Mucosa of descending colon (tissue), 3 donors: ENCODE data around the gene MOGAT1. TPM values are rescaled to one million over a fixed set of nuclear protein-coding genes. Genes with fewer than 3 reads are reported as not detected.
A peak's percentile ranks its signal among the peaks of the same experiment; 100 is the strongest.

Experiments
- ATAC-seq: fragments of 200-7000 bp; cut with Tn5 transposase; one replicate; pipeline ENCODE4 v1.9.1; 2020; ENCODE audit warnings: mild to moderate bottlenecking, moderate library complexity
- DNase-seq, 3 donors: peaks; one replicate each; pipeline ENCODE4 v3.0.0-alpha.2; 2020
- H3K36me3 ChIP-seq: fragments of 200-600 bp; one replicate; pipeline ENCODE4 v1.8.0; 2021; ENCODE audit warnings: low read depth, mild to moderate bottlenecking
- H3K4me1 ChIP-seq: fragments of 200-600 bp; one replicate; pipeline ENCODE4 v1.8.0; 2021; ENCODE audit warnings: low read depth, mild to moderate bottlenecking
- H3K4me3 ChIP-seq: fragments of 200-600 bp; one replicate; pipeline ENCODE4 v1.8.0; 2021; ENCODE audit warnings: mild to moderate bottlenecking
- H3K9me3 ChIP-seq: fragments of 200-600 bp; one replicate; pipeline ENCODE4 v1.8.0; 2021; ENCODE audit warnings: mild to moderate bottlenecking
- intact Hi-C, 2 donors: fragments of 100-400 bp; cut with DNase I in 1 of 2; cut with micrococcal nuclease in 1 of 2; formaldehyde crosslinking; loops; one replicate each; pipeline versions ENCODE4 v1.11.0 to v1.11.1; 2022; cut with DNase I, micrococcal nuclease
- total RNA-seq, 3 donors: library from RNA; stranded (reverse); fragmentation: NEBNext Ultra II Directional in 2 of 3; extraction: Animal tissue kit (Norgen Biotek cat#: 25700) in 2 of 3; gene quantifications; one replicate each; pipeline versions ENCODE4 v1.2.1 to v1.2.4, GENCODE V29; 2021 to 2023
- TF ChIP-seq, protein P1 (sequence below): fragments of 200-600 bp; IDR thresholded peaks from one replicate; pipeline ENCODE4 v1.8.0; 2022; ENCODE audit warnings: antibody characterized with exemption, mild to moderate bottlenecking
- donor health status: DM: no; HTN: no; CAD: no; lungs with moderate emphysema.
- donor health status: DM: no; HTN: no; CAD: no.
- donor health status: DM: no; HTN: yes; CAD: no.

MOGAT1 gene
- total RNA-seq, 3 donors from 2014 or later, result 0.38 TPM; not detected in 2

DNA sequence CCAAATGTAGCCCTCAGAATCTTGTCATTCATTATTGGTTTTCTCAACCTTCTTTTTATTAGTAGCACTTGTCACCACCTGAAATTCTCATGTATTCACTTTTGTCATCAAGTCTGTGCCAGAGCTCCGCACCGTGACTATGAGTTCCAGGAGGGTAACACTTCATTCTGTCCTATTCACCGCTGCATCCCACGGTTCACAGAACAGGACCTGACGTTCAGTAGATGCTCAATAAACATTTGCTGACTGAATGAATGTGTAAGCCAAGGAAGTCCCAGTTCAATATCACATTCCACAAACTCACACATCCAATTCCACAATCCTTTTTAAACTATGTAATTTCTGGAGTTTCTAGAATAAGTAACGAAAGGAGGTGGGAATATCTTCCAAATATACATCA, 65.5 kb downstream of the MOGAT1 start:
- DNase-seq, result no peak
- no peak for ATAC-seq
- Histone ChIP-seq H3K36me3 (no peaks in the 10 kb centered on the region), H3K4me3 (no peak overlapping the region), H3K9me3 (no peaks in the 10 kb centered on the region), H3K4me1 (peaks cover 8% of the 10 kb centered on the region)
- TF ChIP-seq, protein P1, sequence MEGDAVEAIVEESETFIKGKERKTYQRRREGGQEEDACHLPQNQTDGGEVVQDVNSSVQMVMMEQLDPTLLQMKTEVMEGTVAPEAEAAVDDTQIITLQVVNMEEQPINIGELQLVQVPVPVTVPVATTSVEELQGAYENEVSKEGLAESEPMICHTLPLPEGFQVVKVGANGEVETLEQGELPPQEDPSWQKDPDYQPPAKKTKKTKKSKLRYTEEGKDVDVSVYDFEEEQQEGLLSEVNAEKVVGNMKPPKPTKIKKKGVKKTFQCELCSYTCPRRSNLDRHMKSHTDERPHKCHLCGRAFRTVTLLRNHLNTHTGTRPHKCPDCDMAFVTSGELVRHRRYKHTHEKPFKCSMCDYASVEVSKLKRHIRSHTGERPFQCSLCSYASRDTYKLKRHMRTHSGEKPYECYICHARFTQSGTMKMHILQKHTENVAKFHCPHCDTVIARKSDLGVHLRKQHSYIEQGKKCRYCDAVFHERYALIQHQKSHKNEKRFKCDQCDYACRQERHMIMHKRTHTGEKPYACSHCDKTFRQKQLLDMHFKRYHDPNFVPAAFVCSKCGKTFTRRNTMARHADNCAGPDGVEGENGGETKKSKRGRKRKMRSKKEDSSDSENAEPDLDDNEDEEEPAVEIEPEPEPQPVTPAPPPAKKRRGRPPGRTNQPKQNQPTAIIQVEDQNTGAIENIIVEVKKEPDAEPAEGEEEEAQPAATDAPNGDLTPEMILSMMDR, result no peak
- intact Hi-C loops, result no loop called here

GRCh38 chr2:222738312-222738711, 66.9 kb downstream of the MOGAT1 start:
- no peak for ATAC-seq
- Histone ChIP-seq H3K4me1 (peaks cover 8% of the 10 kb centered on the region), H3K9me3 (no peaks in the 10 kb centered on the region), H3K4me3 (no peak overlapping the region), H3K36me3 (no peaks in the 10 kb centered on the region)
- TF ChIP-seq, protein P1, result no peak
- no peak for DNase-seq
- intact Hi-C loops, result no loop called here

- H3K4me1 ChIP-seq, result peaks cover 5% of the 10 kb centered on the region
- TF ChIP-seq, protein P1, result no peak
- intact Hi-C loops, result no loop called here
- H3K36me3 ChIP-seq, result no peaks in the 10 kb centered on the region
- peak; percentile 75 for ATAC-seq
- H3K4me3 ChIP-seq, result no peak overlapping the region
- DNase-seq, result no peak
- H3K9me3 ChIP-seq, result no peaks in the 10 kb centered on the region
These were observed 67.4 kb downstream of the MOGAT1 start for GRCh38 chr2:222738809-222739208.

GRCh38 chr2:222739939-222740338, 68.5 kb downstream of the MOGAT1 start:
- Histone ChIP-seq H3K9me3 (no peaks in the 10 kb centered on the region), H3K36me3 (no peaks in the 10 kb centered on the region), H3K4me1 (no peaks in the 10 kb centered on the region), H3K4me3 (no peak overlapping the region)
- ATAC-seq (peak; percentile 8), DNase-seq (no peak)
- intact Hi-C loops, result no loop called here
- TF ChIP-seq, protein P1, result no peak

DNA sequence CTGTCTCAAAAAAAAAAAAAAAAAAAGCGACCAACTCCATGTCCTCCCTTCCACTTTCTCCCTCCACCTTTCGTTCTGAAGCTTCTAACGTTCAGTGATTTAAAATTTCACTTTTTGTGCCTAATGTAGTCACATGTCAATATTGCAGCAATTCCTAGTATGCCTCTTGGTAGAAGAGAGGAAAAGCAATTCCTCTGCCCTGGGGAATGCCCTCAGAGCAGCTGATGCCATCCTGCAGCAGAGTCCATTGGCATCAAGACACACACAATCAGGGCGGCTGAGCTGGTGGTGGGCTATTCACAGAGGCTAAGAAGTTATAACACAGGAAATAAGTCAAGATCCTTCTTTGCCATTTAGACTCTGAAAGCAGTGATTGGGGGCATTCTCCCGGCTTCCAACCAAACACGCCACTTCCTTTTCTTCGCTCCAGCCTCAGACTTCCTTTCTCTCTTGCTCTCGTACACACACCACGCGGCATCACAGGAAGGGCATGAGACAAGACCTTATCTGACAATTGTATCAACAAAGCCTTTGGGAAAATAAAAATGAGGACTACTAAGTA, 71.9 kb downstream of the MOGAT1 start:
- ATAC-seq (no peak), DNase-seq (peak in 1 of 3 donors; percentile 35)
- no peaks in the 10 kb centered on the region for H3K9me3 ChIP-seq
- TF ChIP-seq, protein P1, result no peak
- intact Hi-C loops, result no loop called here
- H3K36me3 ChIP-seq, result no peaks in the 10 kb centered on the region
- no peak overlapping the region for H3K4me3 ChIP-seq
- H3K4me1 ChIP-seq, result no peaks in the 10 kb centered on the region
